Mucosa of rectum (tissue), 2 donors: ENCODE results near the gene STAT4.

Experiments
- H3K27ac ChIP-seq, 2 donors: one replicate each; pipeline ENCODE4 v1.7.0; 2013; ENCODE audit warnings: inconsistent platforms in 2 of 2, low read depth in 2 of 2, low read length in 2 of 2
- H3K27me3 ChIP-seq, 2 donors: one replicate each; pipeline ENCODE4 v1.7.0; 2013; ENCODE audit warnings: low read length in 2 of 2; ENCODE audit not compliant: control insufficient read depth in 2 of 2, insufficient read depth in 2 of 2
- H3K36me3 ChIP-seq, 2 donors: one replicate each; pipeline ENCODE4 v1.7.0; 2013; ENCODE audit warnings: low read length in 2 of 2; ENCODE audit not compliant: control insufficient read depth in 2 of 2, insufficient read depth in 2 of 2
- H3K4me1 ChIP-seq, 2 donors: one replicate each; pipeline ENCODE4 v1.7.0; 2013; ENCODE audit warnings: low read length in 2 of 2, mild to moderate bottlenecking in 1 of 2; ENCODE audit not compliant: control insufficient read depth in 2 of 2, insufficient read depth in 2 of 2
- H3K4me3 ChIP-seq, 2 donors: one replicate each; pipeline ENCODE4 v1.7.0; 2013; ENCODE audit warnings: low read length in 2 of 2
- H3K9ac ChIP-seq, 2 donors: one replicate each; pipeline ENCODE4 v1.7.0; 2013; ENCODE audit warnings: low read length in 2 of 2, low read depth in 1 of 2, mild to moderate bottlenecking in 1 of 2
- H3K9me3 ChIP-seq, 2 donors: one replicate each; pipeline ENCODE4 v1.7.0; 2013; ENCODE audit warnings: low read length in 2 of 2; ENCODE audit not compliant: control insufficient read depth in 2 of 2
- donor health status: healthy.
- donor health status: Normal muscosa, but diverticular disease.

The STAT4 gene

DNA sequence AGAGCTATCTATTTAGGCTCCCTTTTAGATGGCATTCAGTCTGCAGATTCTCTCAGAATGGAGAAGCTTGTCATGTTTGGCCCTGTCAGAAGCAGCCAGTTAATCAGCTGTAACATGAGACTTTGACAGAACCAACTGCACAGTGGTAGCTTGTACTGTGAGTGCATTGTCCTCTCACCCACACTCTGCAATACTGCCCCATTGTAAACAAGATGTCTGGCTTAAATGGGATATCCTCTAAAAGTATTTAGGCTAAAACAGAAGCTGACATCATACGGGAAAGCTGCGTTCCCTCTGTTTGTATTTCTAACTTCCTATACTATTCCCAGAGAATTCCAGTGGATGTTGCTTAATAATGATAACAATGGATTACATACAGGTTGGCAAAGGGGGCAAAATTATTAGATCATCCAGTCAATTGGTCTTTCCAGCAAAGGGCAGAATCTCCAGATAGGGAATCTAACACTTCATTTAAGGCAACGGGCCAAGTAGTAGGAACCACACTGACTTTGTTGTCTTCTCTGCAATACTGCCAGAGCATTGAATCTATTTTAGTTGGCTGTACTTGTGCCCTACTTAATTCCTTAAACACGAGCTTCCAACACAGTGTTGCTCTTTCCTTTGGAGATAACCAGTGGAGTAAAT is 15.4 kb upstream of the STAT4 start:
- no peaks in the 10 kb centered on the region for H3K27me3 ChIP-seq
- H3K27ac ChIP-seq: no peak overlapping the region
- H3K9me3 ChIP-seq: no peaks in the 10 kb centered on the region
- H3K4me3 ChIP-seq: no peak overlapping the region
- H3K9ac ChIP-seq: no peak overlapping the region
- no peaks in the 10 kb centered on the region for H3K36me3 ChIP-seq
- peaks cover 6% of the 10 kb centered on the region in 2 donors for H3K4me1 ChIP-seq

DNA sequence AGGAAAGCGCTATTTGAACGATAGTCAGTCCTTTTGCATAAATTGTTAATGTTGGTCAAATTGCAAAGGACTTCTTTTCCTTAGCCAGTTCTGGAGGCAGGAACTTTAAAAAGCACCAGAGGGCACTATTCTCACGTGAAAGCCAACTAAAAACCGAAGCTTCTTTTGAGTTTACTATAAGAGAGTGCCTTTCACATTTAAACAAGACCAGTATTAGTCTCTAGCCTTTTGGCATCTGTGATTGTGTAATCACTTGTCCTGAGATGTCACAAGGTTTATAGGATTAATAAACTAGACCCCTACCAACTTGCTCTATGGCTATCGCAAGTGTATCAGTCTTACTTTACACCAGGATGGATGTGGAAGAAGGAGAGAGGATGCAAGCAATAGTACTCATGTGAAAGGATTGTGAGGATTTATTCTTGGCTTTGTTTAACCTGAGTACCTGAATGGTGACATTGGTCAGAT is 14.4 kb upstream of the STAT4 start:
- H3K9me3 ChIP-seq: no peaks in the 10 kb centered on the region
- H3K9ac ChIP-seq: no peak overlapping the region
- peaks cover 6% of the 10 kb centered on the region in 2 donors for H3K4me1 ChIP-seq
- no peak overlapping the region for H3K27ac ChIP-seq
- no peaks in the 10 kb centered on the region for H3K36me3 ChIP-seq
- no peak overlapping the region for H3K4me3 ChIP-seq
- no peaks in the 10 kb centered on the region for H3K27me3 ChIP-seq

DNA sequence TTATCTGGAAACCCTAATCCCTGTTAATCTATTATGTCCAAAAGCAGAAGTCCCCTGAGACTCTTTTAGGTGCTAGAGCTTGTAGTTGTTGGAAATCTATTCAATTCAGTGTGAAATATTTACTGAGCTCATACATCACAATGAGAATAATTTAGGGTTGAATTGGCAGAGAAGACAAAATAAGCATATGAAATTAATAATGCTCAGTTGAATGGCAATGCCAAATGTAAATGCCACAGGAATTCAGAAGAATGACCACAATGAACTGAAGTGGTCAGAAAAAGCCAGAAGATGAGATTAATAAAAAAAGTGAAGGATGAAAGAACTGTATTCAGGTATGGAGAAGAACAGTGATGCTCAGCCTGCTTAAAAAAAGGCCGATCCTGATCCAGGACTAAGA is 8.0 kb upstream of the STAT4 start:
- no peaks in the 10 kb centered on the region for H3K36me3 ChIP-seq
- no peak overlapping the region for H3K27ac ChIP-seq
- H3K4me3 ChIP-seq: no peak overlapping the region
- H3K9me3 ChIP-seq: no peaks in the 10 kb centered on the region
- H3K27me3 ChIP-seq: no peaks in the 10 kb centered on the region
- H3K9ac ChIP-seq: no peak overlapping the region
- H3K4me1 ChIP-seq: no peaks in the 10 kb centered on the region

DNA sequence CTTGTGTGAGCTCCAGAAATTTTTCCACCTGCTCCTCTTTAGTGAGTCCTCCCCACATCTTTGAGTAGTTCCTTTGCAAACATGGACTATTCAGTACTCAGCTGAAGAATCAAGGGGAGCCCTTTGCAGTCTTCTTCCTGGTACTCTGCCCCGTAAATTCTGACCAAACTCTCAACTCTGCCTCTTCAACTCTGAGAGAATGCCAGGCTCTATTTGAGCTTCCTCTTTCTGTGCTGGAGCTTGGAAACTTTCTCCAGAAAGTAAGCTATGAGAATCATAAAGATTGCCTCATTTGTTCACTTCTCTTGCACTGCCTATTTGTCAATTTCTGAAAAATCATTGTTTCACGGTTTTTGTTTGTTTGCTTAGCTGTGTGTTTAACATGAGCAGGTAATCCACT is 7.4 kb upstream of the STAT4 start:
- no peaks in the 10 kb centered on the region for H3K9me3 ChIP-seq
- H3K4me1 ChIP-seq: no peaks in the 10 kb centered on the region
- no peaks in the 10 kb centered on the region for H3K27me3 ChIP-seq
- no peak overlapping the region for H3K4me3 ChIP-seq
- H3K9ac ChIP-seq: no peak overlapping the region
- H3K27ac ChIP-seq: no peak overlapping the region
- no peaks in the 10 kb centered on the region for H3K36me3 ChIP-seq

DNA sequence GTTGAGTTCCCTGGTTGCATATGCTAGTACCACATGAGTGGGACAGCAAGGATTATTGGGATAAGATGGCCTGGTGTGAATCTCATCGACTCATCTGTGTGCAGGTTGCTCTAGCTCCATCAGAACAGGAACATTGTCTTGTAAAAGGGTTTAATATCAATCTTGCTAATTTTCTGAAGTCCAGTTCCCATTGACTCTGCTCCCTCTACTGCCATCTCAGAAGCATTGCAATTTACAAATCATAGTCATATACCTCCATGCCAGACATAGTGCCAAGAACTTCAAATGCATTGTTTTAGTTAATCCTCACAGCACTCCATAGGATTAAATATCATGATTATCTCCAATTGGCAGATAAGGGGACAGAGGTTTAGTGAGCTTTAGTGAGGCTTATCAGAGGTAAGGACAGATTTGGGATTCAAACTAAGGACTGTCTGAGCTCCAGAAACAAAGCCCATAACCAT is 4.8 kb upstream of the STAT4 start:
- Histone ChIP-seq H3K4me1 (peaks cover 3 to 7% of the 10 kb centered on the region in 2 donors), H3K27ac (no peak overlapping the region), H3K9ac (no peak overlapping the region)

DNA sequence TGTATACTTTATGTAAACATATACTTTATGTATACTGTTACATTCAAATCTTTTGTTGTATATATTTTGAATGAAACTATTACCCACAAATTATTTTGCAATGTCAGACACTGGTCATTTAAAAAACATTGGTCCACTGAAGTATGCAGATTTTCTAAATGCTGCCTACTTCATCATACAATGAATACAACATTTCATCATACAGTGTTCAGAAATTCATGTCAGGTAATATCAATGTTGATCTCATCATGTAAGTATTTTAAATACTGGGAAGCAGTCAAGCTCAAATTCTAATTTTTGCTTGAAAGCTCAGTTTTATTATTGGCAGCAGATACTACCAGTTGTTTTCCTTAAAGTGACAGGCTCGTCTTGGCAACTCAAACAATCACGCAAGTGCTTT is 2.9 kb upstream of the STAT4 start:
- Histone ChIP-seq H3K36me3 (no peaks in the 10 kb centered on the region), H3K4me1 (peaks cover 3 to 13% of the 10 kb centered on the region in 2 donors), H3K4me3 (no peak overlapping the region)

More for the DNA sequence above, 4.8 kb upstream of the STAT4 start:
- Histone ChIP-seq H3K27me3 (no peaks in the 10 kb centered on the region), H3K4me3 (no peak overlapping the region), H3K36me3 (no peaks in the 10 kb centered on the region), H3K9me3 (no peaks in the 10 kb centered on the region)

DNA sequence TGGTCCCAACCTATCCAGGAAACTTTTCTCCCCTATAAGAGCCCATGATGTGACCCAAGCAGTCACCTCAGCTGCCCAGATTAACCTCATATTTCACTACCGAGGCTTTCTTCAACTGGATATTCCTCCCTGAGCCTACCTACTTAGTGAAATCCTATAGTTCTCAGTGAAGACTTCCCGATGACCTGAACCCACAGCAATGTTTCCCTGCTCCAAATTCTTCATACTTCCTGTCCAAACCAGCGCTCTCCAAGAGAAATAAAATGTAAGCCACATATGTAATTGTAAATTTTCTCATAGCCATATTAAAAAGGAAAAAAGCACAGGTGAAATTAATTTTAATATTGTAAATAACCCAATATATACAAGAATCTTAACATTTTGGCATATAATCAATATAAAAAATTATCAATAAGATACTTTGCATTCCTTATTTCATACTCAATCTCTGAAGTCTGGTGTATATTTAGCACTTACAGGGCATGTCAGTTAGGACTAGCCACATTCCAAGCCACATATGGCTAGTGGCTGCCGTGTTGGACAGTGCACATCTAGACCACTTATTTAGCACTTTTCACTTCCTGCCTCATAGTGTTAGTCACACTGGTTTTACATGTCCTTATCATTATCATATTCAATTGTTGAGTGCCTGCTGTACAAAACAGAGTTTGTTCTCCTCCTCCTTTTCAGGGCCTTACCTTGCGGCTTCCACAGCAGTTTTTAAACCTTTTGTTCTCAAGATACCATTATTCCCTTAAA is 1.9 kb upstream of the STAT4 start:
- no peaks in the 10 kb centered on the region for H3K27me3 ChIP-seq
- H3K27ac ChIP-seq: no peak overlapping the region
- H3K4me3 ChIP-seq: no peak overlapping the region
- peaks cover 3 to 13% of the 10 kb centered on the region in 2 donors for H3K4me1 ChIP-seq
- no peaks in the 10 kb centered on the region for H3K36me3 ChIP-seq
- no peaks in the 10 kb centered on the region for H3K9me3 ChIP-seq
- no peak overlapping the region for H3K9ac ChIP-seq

More for the DNA sequence above, 2.9 kb upstream of the STAT4 start:
- H3K27ac ChIP-seq: no peak overlapping the region
- H3K9ac ChIP-seq: no peak overlapping the region
- H3K27me3 ChIP-seq: no peaks in the 10 kb centered on the region
- no peaks in the 10 kb centered on the region for H3K9me3 ChIP-seq

DNA sequence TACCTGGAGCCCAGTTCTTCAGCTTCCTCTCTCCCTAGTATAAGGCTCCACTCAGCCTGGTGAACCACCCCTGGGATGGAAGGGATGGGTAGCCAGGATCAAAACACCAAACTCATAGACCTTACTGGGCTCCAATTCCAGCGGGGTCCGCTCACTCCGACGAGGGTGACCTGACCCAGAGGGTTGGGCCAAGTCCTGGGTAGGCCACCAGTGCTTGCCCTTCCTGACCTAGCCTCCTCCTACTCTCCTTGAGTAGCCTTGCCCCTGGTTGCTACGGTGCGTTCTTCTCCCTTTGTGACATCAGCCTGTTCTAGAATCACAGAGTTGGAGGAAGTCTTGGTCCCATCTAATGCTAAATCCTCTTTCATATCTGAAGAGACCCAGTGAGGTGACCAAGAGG is 537 bp upstream of the STAT4 start:
- Histone ChIP-seq H3K9me3 (no peaks in the 10 kb centered on the region), H3K4me3 (peak overlapping the region in 1 of 2 donors; percentile 83), H3K36me3 (no peaks in the 10 kb centered on the region), H3K27ac (peak overlapping the region; percentile 53 to 59), H3K4me1 (peaks cover 3 to 13% of the 10 kb centered on the region in 2 donors), H3K9ac (peak overlapping the region in 1 of 2 donors; percentile 68), H3K27me3 (no peaks in the 10 kb centered on the region)

DNA sequence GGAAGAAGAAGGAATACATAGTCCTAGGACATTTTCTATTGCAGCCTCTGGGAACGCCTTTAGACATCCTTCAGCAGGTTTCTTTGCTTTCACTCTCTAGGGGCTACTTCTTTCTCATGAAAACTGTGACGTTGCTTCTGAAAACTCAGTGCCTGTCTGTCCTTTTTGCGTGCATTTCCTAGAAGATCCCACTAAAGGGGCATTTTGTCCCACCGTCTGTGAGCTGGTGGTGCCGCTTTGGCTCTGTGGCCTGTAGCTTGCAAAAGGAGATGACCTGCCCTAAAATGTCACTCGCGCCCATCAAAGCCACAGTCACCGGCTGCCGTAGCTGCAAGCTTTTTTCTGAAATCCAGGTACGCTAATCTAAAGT is 579 bp downstream of the STAT4 start:
- Histone ChIP-seq H3K9ac (peak overlapping the region; percentile 68 to 80), H3K27ac (peak overlapping the region; percentile 59 to 78), H3K9me3 (no peaks in the 10 kb centered on the region), H3K36me3 (no peaks in the 10 kb centered on the region), H3K4me3 (peak overlapping the region; percentile 77 to 83), H3K4me1 (peaks cover 3 to 13% of the 10 kb centered on the region in 2 donors), H3K27me3 (no peaks in the 10 kb centered on the region)

DNA sequence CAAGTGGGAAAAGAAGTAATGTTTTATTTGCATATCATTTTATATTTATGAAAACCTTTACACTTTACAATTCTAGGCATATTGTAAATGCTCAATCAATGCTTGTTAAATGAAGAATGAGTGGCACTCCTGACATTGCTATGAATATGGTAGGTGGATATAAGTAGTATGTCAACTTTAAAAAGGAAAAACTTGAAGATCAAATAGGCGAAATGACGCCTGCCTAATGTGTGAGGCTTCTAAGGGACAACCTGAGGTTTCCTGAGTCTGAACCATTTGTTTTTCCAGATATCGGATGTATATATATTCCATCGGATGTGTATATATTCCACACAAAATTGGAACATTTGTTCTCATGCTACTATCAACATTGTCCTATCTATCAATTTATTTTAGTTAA is 1.4 kb downstream of the STAT4 start:
- Histone ChIP-seq H3K9ac (no peak overlapping the region), H3K27ac (no peak overlapping the region), H3K36me3 (no peaks in the 10 kb centered on the region), H3K4me3 (peak overlapping the region in 1 of 2 donors; percentile 34), H3K9me3 (no peaks in the 10 kb centered on the region), H3K4me1 (peaks cover 3 to 13% of the 10 kb centered on the region in 2 donors), H3K27me3 (no peaks in the 10 kb centered on the region)
